A549 treated with RU486 at 1 μM for 4 hours (cell line): ENCODE measurements around the gene IL12RB2. TPM values are rescaled to one million over a fixed set of nuclear protein-coding genes. Genes with fewer than 3 reads are reported as not detected.

ENCODE experiments used
- total RNA-seq: library from RNA; stranded (reverse); fragments of 200-300 nt; extraction: Qiagen RNA extraction; gene quantifications from 5 replicates; pipeline ENCODE4 v1.2.3, GENCODE V29; 2022; ENCODE audit warnings: low read depth

The IL12RB2 gene, protein sequence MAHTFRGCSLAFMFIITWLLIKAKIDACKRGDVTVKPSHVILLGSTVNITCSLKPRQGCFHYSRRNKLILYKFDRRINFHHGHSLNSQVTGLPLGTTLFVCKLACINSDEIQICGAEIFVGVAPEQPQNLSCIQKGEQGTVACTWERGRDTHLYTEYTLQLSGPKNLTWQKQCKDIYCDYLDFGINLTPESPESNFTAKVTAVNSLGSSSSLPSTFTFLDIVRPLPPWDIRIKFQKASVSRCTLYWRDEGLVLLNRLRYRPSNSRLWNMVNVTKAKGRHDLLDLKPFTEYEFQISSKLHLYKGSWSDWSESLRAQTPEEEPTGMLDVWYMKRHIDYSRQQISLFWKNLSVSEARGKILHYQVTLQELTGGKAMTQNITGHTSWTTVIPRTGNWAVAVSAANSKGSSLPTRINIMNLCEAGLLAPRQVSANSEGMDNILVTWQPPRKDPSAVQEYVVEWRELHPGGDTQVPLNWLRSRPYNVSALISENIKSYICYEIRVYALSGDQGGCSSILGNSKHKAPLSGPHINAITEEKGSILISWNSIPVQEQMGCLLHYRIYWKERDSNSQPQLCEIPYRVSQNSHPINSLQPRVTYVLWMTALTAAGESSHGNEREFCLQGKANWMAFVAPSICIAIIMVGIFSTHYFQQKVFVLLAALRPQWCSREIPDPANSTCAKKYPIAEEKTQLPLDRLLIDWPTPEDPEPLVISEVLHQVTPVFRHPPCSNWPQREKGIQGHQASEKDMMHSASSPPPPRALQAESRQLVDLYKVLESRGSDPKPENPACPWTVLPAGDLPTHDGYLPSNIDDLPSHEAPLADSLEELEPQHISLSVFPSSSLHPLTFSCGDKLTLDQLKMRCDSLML
- total RNA-seq, result not detected in 5 replicates

DNA sequence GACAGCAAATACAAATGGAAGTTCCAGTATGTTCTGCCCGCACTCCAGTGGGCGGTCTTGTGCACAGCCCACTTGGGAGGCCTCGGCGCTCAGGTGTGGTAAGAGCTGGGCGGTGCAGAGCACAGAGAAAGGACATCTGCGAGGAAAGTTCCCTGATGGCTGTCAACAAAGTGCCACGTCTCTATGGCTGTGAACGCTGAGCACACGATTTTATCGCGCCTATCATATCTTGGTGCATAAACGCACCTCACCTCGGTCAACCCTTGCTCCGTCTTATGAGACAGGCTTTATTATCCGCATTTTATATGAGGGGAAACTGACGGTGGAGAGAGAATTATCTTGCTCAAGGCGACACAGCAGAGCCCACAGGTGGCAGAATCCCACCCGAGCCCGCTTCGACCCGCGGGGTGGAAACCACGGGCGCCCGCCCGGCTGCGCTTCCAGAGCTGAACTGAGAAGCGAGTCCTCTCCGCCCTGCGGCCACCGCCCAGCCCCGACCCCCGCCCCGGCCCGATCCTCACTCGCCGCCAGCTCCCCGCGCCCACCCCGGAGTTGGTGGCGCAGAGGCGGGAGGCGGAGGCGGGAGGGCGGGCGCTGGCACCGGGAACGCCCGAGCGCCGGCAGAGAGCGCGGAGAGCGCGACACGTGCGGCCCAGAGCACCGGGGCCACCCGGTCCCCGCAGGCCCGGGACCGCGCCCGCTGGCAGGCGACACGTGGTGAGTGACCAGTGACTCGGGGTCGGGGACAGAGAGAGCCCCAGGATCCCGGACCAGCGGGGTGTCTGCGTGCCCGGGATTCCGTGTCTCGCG, at the start of gene IL12RB2:
Gene IL12RB2, plus strand, starts transcription at position 623 of the 810 bp plus-strand sequence. CDS start 12,496 bp downstream, outside the sequence.

DNA sequence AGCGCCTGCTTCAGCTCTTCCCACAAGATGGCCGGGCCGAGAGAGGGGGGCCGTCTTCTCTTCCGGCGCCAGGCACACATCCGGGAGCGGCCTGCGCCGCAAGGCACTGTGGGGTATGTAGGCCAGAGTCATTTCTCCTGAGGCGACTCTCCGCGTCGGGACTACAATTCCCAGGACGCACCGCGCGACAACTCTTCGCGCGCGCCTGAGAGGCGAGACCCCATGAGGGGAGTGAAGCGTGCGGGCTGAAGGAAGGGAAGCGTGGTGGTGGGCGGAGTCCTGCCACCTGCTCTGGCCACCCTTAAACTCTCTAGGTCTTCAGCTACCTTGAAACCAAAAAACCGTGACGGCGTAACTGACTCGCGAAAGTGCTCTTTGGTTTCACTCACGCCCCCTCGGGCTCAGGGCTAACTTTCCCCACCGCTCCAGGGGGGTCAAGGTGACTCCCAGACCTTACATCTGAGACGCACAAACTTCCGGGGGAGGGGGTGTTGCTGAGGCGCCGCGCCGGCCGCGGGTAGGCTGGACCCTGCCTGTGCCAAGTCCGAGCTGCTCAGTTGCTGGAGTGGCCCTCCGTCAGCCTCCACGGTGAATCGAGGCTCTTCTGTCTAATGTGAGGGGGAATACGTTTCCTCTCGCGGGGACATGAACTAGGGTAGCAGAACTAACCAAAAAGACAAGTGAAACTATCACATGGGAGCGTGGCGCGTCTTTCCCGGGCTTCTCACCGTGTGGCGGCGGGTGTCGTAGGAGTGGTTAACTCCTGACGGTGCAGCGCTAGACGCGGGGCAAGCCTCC, 122.9 kb downstream of the IL12RB2 start, which contains the start of gene SERBP1:
Gene SERBP1, minus strand, starts transcription at position 45 of the 798 bp plus-strand sequence. CDS start 102 bp downstream, outside the sequence.

Other genes starting within 250 kb of the IL12RB2 start
- not detected in 5 replicates for gene C1orf141, start 172.9 kb upstream of the IL12RB2 start, total RNA-seq
- gene IL23R, start 141.4 kb upstream of the IL12RB2 start, total RNA-seq, result not detected in 5 replicates
- 185 to 253 TPM (median 221 TPM) in 5 replicates for gene SERBP1, start 122.5 kb downstream of the IL12RB2 start, total RNA-seq